NCI-H226 (cell line): Measurements from ENCODE around the gene OBP2B.
"Not testable (repeated sequence)": the region's sequence is repeated elsewhere in the genome, so short reads cannot be mapped to it uniquely, and the experiment has no call there.

ENCODE experiments used
- DNase-seq: peaks from one replicate; pipeline ENCODE4 v3.0.0-alpha.2; 2015

Gene OBP2B

DNA sequence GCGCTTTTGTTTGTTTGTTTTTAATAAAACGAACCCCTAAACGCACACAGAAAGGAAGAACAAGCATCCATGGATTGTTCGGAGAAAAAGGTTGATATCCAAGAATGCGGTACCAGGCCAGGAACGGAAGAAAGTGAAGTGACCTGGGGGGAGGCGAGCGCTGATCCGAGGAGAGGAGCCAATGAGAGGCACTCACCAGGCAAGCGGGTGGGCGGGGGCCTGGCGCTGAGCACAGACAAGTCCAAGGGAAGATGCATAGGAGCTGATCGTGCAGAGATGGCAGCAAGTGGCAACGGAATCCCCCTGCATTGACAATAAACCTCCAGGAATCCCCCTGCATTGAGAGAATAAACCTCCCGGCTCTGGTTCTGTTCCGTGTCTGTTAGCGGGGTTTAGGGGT is 8.4 kb downstream of the OBP2B start:
- no peak for DNase-seq

- no peak for DNase-seq
Measured at GRCh38 chr9:133199648-133200321, 9.3 kb downstream of the OBP2B start.

DNA sequence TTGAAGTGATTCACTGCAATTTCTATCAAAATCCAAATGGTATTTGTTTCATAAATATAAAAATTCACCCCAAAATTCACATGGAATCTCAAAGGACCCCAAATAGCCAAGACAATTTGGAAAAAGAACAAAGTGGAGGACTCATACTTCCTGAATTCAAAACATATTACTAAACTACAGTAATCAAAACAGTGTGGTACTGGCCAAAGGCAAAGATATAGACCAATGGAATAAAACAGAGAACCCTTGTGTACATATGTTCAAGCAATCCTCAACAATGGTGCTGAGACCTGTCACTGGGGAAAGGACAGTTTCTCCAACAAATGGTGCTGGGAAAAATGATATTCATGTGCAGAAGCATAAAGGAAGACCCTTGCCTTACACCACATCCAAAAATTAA is 14.0 kb downstream of the OBP2B start:
- DNase-seq, result no peak

- no peak for DNase-seq
Measured at GRCh38 chr9:133194597-133194996, 14.5 kb downstream of the OBP2B start.

- DNase-seq, result no peak
Measured at GRCh38 chr9:133191989-133192388, 17.1 kb downstream of the OBP2B start.

DNA sequence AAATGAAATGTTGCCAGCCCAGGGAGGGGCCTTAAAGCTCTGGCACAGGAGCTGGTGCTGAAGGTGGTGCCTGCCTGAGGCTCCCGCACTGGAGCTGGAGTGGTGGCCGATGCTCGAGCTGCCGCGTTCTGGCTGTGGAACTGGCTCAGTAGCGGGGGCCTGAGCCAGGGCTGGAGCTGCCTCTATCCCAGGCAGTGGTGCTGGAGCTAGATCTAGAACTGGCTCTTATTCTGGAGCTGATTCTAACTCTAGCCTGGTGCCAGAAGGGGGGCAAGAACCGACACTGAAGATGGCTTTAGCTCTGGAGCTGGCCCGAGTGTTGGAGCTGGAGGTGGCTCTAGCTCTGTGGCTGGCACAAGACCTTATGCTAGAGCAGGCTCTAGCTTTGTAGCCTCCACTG is 19.2 kb downstream of the OBP2B start:
- no peak for DNase-seq

DNA sequence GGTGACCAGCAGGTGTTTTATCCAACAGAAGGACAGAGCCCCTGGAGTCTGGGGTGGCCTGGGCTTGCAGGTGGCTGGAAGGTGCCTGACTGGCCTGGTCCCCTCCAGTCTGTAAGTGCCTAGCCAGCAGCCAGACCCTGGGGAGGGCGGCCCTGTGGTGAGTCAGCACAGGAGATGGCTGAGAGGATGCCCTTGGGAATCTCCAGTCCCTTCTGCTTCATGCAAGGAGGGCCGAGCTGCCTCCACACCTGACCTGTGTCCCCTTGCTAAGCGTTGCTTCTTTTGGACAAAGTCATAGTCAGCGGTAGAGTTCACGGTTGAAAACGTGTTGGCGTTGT is 20.2 kb downstream of the OBP2B start:
- DNase-seq, result no peak

DNA sequence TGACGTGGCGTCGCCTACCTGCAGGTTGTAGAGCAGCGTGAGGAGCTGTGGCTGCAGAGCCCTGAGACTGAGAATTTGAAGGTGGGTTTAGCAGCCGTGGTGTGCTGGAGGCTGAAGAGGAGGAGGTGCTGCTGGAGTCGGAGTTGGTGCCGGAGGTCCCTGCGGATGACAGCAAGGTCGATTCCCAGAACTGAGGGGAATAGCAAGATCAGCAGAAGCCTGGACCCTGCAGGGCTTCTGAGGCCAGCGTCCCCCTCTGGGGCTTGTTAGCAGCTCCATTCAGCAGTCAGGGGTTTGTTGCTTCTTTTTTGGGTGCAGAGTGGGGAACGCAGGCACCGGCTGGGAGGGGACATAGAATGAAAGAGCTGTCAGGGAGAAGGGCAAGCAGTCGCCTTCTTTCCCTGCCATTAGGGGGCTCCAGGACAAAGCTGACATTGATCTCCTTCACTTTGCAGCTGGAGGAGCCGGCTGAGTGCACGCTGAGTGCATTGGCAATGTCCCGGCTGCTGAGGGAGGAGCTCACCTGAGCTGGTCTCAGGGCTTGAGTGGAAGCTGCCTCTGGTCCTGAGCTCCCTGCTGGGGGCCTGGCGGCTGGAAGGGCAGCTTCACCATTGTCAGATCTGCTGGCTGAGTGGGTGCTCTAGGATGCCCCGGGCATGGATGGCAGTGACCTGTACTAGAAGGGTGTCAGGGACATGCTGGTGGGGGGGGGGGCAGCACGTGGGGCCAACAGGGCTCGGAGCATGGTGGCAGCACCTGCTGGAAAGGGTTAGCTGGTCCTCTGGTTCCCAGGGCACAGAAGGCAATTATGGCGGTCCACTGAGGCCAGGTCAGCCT is 20.8 kb downstream of the OBP2B start:
- DNase-seq, result no peak

DNA sequence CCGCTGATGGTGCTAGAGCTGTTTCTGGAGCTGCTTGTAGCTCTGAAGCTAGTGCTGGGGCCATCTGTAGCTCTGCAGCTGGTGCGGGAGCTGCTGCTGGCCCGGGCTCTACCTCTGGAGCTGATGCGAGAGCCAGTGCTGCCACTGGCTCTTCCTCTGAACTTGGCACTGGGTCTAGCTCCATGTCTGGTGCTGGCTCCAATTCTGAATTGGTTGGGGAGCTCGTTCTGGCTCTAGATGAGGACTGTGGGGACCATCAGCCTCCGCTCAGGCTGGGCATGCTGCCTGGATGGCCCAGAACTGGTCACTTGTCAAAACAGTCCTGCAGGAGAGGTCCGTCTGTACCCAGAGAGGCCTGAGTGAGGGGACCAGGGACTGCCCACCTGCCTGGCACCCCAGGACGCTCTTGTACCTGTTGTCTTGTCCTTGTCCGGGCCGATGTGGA is 21.5 kb downstream of the OBP2B start:
- no peak for DNase-seq

DNA sequence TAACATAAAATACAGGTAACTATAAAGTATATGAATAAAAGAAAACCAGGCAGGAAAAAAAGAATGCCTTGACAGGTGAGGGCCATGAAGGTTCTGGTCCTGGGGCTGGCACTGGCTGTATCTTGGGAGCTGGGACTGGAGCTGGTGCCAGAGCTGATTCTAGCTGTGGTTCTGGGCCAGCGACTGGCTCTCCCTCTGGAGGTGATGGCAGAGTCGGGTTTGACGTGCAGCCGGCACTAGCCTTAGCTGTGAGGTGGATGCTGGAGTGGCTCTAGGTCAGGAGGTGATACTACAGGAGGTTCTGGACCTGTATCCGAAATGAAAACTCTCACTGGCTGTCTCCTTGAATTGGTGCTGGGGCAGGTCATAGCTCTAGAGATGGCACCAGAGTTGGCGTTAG is 22.3 kb downstream of the OBP2B start:
- DNase-seq, result no peak

GRCh38 chr9:133184971-133185370 is 24.1 kb downstream of the OBP2B start:
- DNase-seq, result peak; percentile 70

- DNase-seq, result no peak
Measured at GRCh38 chr9:133182151-133182550, 26.9 kb downstream of the OBP2B start.

DNA sequence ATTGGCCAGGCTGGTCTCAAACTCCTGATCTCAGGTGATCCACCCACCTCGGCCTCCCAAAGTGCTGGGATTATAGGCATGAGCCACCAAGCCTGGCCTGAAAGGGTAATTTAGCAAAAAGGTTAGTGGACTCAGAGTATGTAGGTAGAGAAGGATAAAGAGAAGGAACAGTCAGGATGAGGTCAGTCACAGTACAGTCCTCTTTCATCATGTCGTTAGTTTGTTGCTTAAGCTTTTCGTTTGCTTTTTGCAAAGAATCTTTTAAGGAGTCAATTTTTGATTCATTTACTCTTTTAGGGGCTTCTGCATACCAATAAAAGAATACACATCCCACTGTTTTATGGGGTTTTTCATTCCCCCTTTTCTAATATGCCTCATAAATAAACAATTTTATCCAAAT is 27.5 kb downstream of the OBP2B start:
- no peak for DNase-seq

DNA sequence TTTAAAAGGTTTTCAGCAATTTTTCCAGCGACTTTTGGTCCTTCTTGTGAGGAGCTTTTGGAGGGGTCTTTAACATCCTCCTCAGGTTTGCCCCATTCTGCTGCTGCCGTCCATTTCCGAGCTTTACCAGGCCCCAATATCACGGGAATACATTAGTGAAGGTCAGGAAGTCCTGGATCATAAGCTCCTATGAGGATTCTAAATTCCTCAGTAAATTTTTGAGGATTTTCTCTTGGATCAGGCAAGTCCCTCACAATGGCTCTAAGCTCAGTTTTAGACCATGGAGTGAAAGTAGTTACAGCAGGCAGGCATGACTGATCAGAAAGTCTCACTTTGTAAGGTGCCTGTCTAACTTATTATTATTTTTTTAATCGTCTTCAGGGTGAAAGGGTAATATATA is 28.1 kb downstream of the OBP2B start:
- DNase-seq, result no peak

- no peak for DNase-seq
Measured at GRCh38 chr9:133173056-133173455, 36.0 kb downstream of the OBP2B start.

- no peak for DNase-seq
Measured at GRCh38 chr9:133171161-133171961, 37.7 kb downstream of the OBP2B start.

- no peak for DNase-seq
Measured at GRCh38 chr9:133170716-133171115, 38.3 kb downstream of the OBP2B start.

GRCh38 chr9:133169687-133170086 is 39.4 kb downstream of the OBP2B start:
- not testable (repeated sequence) for DNase-seq

DNA sequence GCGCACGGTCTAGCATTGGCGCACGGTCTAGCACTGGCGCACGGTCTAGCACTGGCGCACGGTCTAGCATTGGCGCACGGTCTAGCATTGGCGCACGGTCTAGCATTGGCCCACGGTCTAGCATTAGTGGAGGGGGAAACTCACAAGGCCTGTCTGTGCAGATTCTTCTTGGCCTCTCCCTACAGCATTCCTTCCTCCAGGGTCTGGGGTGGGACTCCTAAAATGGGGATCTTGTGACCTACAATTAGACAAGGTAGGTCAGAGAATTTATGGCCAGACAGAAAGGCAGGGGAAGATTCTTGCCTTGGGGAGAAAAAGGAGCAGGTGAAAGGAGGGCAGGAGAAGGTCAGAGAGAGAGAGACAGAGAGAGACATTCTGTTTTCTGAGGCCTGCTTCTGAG is 39.9 kb downstream of the OBP2B start:
- no peak for DNase-seq

- DNase-seq, result no peak
Measured at GRCh38 chr9:133168432-133168831, 40.6 kb downstream of the OBP2B start.

DNA sequence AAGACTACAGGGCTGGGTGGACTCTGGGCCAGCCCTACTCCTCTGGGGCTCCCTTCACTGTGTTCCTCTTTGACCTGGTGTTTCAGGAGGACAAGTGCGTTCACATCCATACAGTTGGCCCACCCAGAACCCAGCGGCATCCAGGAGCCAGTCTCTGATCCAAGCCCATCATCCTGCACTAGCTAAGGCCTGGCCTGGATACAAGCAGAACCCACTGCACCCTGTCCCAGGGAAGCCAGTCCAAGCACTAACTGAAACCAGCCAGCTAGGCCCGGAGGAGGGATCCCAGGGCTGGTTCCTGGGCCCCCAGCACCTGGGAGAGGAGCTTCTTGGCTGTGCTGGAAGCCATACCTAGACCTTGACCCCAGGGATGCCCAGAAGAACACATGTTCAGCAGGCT is 41.3 kb downstream of the OBP2B start:
- DNase-seq, result no peak

DNA sequence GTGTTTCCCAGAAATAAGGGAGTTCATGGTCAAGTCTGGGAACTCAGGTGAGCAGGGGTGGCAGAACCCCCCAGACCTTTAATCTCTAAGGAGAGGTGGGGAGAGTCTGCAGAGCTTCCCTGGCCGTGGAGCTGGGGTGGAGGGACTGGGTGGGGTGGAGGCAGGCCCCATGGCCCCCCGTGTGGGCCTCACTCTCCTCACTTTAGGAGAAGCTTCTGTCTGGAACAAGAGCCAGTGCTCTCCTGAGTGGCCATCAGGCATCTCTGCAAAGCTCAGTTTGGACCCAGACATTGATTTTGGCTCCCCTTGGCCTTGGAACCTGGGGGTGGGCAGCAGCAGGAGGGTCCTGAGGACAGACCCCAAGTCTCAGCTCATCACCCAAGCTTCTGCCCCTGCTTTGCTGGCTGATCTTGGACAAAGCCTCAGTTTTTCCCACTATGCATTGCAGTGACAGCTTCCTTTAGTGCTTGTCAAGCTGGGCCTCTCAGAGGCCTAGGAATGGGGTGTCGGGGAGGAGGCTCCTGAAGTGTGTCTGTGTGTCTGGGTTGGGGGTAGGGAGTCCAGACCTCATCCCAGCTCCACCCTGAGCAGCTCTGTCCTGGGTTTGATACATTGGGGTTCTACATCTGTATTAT is 41.8 kb downstream of the OBP2B start:
- no peak for DNase-seq

DNA sequence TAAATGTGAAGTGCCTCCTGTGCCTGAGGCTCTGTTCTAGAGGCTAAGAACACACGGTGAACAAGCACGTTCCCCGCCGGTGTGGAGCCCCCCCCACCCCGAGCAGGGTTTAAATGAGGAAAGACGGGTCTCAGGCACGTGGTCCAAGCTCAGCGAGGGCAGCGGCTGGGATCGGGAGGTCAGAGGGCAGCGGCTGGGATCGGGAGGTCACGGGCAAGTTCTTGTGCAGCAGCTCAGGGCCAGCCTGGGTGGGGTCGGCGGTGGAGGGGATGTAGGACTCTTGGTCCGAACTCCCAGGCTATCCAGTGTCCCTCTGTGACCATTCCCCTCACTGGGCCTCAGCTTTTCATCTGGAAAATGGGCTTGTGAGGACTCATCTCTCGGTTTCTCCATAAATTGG is 42.7 kb downstream of the OBP2B start:
- DNase-seq, result no peak

DNA sequence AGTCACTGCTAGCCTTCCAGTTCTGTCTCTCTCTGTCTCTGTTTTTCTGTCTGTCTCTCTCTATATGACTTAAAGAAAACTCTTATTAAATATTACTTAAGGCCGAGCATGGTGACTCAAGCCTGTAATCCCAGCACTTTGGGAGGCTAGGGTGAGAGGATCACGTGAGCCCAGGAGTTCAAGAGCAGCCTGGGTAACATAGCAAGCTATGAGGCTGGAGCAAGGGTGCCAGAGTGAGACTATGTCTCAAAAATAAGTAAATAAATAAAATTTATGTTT is 43.7 kb downstream of the OBP2B start:
- DNase-seq, result no peak
